HEK293 (cell line): Measurements from ENCODE around the gene ATP5PB.

Experiments used
- CTCF ChIA-PET: fragments of 350-600 bp; formaldehyde crosslinking; extraction: SDS; loops from one replicate; lab custom pipeline; 2021; ENCODE audit warnings: antibody characterized with exemption; lab: Yijun Ruan, JAX
- POLR2A ChIA-PET: fragments of 300-600 bp; formaldehyde crosslinking; extraction: SDS; loops from one replicate; lab custom pipeline; 2020; ENCODE audit warnings: antibody characterized with exemption, inconsistent platforms; lab: Yijun Ruan, JAX
- H3K27ac ChIP-seq: fragments of 200-500 bp; sonication (Bioruptor generic); 2 replicates; pipeline ENCODE4 v1.5.1; 2014; ENCODE audit warnings: low read depth, low read length, control low read depth, inconsistent platforms; ENCODE audit errors: extremely low read depth
- H3K36me3 ChIP-seq, 2 experiments: fragments of 200-500 bp in 1 of 2; sonication (Bioruptor generic) in 1 of 2; 1 replicate in 1 of 2; 2 replicates in 1 of 2; pipeline ENCODE4 v1.5.1; 2014 to 2017; ENCODE audit warnings: inconsistent platforms in 2 of 2, low read length in 2 of 2; ENCODE audit not compliant: control insufficient read depth in 2 of 2, insufficient read depth in 1 of 2
- H3K4me1 ChIP-seq: fragments of 200-500 bp; sonication (Bioruptor generic); 2 replicates; pipeline ENCODE4 v1.5.1; 2014; ENCODE audit warnings: mild to moderate bottlenecking, low read length, inconsistent platforms; ENCODE audit not compliant: control insufficient read depth, insufficient read depth
- H3K4me3 ChIP-seq: 2 replicates; pipeline ENCODE4 v1.5.1; 2011; ENCODE audit warnings: low read depth, mild to moderate bottlenecking, control low read depth, low read length, moderate library complexity
- H3K9me3 ChIP-seq: fragments of 200-500 bp; sonication (Bioruptor generic); 2 replicates; pipeline ENCODE4 v1.5.1; 2014; ENCODE audit warnings: low read depth, low read length, inconsistent platforms; ENCODE audit not compliant: control insufficient read depth, insufficient read depth
- HOXA7 ChIP-seq: sonication (generic); formaldehyde crosslinking; IDR thresholded peaks from 2 replicates; pipeline ENCODE4 v1.8.1; 2022; ENCODE audit warnings: missing genetic modification reagents, borderline replicate concordance
- HOXC10 ChIP-seq: sonication (generic); formaldehyde crosslinking; IDR thresholded peaks from 2 replicates; pipeline ENCODE4 v1.8.1; 2023; ENCODE audit warnings: mild to moderate bottlenecking, missing genetic modification reagents
- ZBTB17 ChIP-seq: fragments of 450-650 bp; formaldehyde crosslinking; IDR thresholded peaks from 2 replicates; pipeline ENCODE4 v1.5.1; 2016; ENCODE audit warnings: missing biosample characterization, missing genetic modification characterization
- ZEB2 ChIP-seq: fragments of 450-650 bp; formaldehyde crosslinking; IDR thresholded peaks from 2 replicates; pipeline ENCODE4 v1.5.1; 2016; ENCODE audit warnings: missing biosample characterization, missing genetic modification characterization
- ZFHX2 ChIP-seq: fragments of 450-650 bp; formaldehyde crosslinking; conservative IDR thresholded peaks from 2 replicates; pipeline ENCODE4 v1.5.1; 2016; ENCODE audit warnings: missing biosample characterization, missing genetic modification characterization
- ZNF324 ChIP-seq: fragments of 450-650 bp; formaldehyde crosslinking; IDR thresholded peaks from 2 replicates; pipeline ENCODE4 v1.5.1; 2016; ENCODE audit warnings: missing biosample characterization, missing genetic modification characterization
- ZNF521 ChIP-seq: fragments of 450-650 bp; formaldehyde crosslinking; IDR thresholded peaks from 2 replicates; pipeline ENCODE4 v1.5.1; 2017; ENCODE audit warnings: missing biosample characterization, mild to moderate bottlenecking, missing genetic modification characterization
- ZNF530 ChIP-seq: fragments of 450-650 bp; formaldehyde crosslinking; IDR thresholded peaks from 2 replicates; pipeline ENCODE4 v1.5.1; 2016; ENCODE audit warnings: low read depth, missing biosample characterization, missing genetic modification characterization
- ZNF560 ChIP-seq: fragments of 450-650 bp; formaldehyde crosslinking; IDR thresholded peaks from 2 replicates; pipeline ENCODE4 v1.5.1; 2017; ENCODE audit warnings: missing biosample characterization, missing genetic modification characterization, borderline replicate concordance
- ZNF610 ChIP-seq: fragments of 450-650 bp; formaldehyde crosslinking; IDR thresholded peaks from 2 replicates; pipeline ENCODE4 v1.5.1; 2016; ENCODE audit warnings: missing biosample characterization, missing genetic modification characterization, borderline replicate concordance
- ZNF660 ChIP-seq: fragments of 450-650 bp; IDR thresholded peaks from 2 replicates; pipeline ENCODE4 v1.5.1; 2018; ENCODE audit warnings: missing biosample characterization, mild to moderate bottlenecking, missing genetic modification characterization
- ZNF701 ChIP-seq: fragments of 450-650 bp; formaldehyde crosslinking; IDR thresholded peaks from 2 replicates; pipeline ENCODE4 v1.5.1; 2016; ENCODE audit warnings: missing biosample characterization, missing genetic modification characterization
- ZNF785 ChIP-seq: fragments of 450-650 bp; formaldehyde crosslinking; IDR thresholded peaks from 2 replicates; pipeline ENCODE4 v1.5.1; 2016; ENCODE audit warnings: missing biosample characterization, missing genetic modification characterization
- TF ChIP-seq, protein P1 (sequence below): fragments of 450-650 bp; formaldehyde crosslinking; conservative IDR thresholded peaks from 2 replicates; pipeline ENCODE4 v1.5.1; 2016; ENCODE audit warnings: low read depth, missing biosample characterization, missing genetic modification characterization
- TF ChIP-seq, protein P2 (sequence below): fragments of 450-650 bp; formaldehyde crosslinking; IDR thresholded peaks from 2 replicates; pipeline ENCODE4 v1.5.1; 2016; ENCODE audit warnings: missing biosample characterization, missing genetic modification characterization, low read depth
- TF ChIP-seq, protein P3 (sequence below): fragments of 450-650 bp; formaldehyde crosslinking; IDR thresholded peaks from 2 replicates; pipeline ENCODE4 v1.5.1; 2016; ENCODE audit warnings: missing biosample characterization, missing genetic modification characterization, borderline replicate concordance

The ATP5PB gene

DNA sequence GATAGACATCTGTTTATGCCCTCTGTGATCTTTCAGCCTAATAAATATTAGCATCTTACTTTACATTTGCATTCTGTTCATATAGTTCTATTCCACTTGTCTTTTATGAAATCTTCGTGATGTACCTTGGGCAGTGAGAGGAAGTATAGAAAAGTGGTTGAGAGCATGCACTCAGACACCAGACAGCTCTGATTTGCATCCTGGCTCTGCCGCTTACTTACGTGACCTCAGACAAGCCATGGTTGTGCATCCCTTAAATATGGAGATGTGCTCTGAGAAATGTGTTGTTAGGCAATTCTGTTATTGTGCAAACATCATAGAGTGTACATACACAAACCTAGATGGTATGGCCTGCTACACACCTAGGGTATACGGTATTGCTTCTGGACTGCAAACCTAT, 44.7 kb upstream of the ATP5PB start:
- Histone ChIP-seq H3K36me3 (no peaks in the 10 kb centered on the region), H3K4me3 (no peak overlapping the region), H3K9me3 (no peaks in the 10 kb centered on the region), H3K4me1 (no peaks in the 10 kb centered on the region), H3K27ac (no peak overlapping the region)
- ChIA-PET POLR2A (no interaction called here), CTCF (interaction anchor here (1.1 to 1.5 kb wide), 2 partner anchors 176 to 183 kb away, joined by 4 to 7 read pairs; no protein-coding TSS in a partner anchor)
- TF ChIP-seq ZNF530 (tag by site-specific recombination) (no peak), ZNF560 (tag by site-specific recombination) (no peak), HOXC10 (no peak), ZNF521 (tag by site-specific recombination) (no peak), ZNF324 (tag by site-specific recombination) (no peak), ZNF610 (tag by site-specific recombination) (no peak), ZEB2 (no peak), ZNF701 (tag by site-specific recombination) (no peak), ZNF785 (no peak), ZFHX2 (tag by site-specific recombination) (no peak), HOXA7 (CRISPR knock-in tag) (no peak), ZNF660 (tag by site-specific recombination) (no peak)
- TF ChIP-seq, protein P1, sequence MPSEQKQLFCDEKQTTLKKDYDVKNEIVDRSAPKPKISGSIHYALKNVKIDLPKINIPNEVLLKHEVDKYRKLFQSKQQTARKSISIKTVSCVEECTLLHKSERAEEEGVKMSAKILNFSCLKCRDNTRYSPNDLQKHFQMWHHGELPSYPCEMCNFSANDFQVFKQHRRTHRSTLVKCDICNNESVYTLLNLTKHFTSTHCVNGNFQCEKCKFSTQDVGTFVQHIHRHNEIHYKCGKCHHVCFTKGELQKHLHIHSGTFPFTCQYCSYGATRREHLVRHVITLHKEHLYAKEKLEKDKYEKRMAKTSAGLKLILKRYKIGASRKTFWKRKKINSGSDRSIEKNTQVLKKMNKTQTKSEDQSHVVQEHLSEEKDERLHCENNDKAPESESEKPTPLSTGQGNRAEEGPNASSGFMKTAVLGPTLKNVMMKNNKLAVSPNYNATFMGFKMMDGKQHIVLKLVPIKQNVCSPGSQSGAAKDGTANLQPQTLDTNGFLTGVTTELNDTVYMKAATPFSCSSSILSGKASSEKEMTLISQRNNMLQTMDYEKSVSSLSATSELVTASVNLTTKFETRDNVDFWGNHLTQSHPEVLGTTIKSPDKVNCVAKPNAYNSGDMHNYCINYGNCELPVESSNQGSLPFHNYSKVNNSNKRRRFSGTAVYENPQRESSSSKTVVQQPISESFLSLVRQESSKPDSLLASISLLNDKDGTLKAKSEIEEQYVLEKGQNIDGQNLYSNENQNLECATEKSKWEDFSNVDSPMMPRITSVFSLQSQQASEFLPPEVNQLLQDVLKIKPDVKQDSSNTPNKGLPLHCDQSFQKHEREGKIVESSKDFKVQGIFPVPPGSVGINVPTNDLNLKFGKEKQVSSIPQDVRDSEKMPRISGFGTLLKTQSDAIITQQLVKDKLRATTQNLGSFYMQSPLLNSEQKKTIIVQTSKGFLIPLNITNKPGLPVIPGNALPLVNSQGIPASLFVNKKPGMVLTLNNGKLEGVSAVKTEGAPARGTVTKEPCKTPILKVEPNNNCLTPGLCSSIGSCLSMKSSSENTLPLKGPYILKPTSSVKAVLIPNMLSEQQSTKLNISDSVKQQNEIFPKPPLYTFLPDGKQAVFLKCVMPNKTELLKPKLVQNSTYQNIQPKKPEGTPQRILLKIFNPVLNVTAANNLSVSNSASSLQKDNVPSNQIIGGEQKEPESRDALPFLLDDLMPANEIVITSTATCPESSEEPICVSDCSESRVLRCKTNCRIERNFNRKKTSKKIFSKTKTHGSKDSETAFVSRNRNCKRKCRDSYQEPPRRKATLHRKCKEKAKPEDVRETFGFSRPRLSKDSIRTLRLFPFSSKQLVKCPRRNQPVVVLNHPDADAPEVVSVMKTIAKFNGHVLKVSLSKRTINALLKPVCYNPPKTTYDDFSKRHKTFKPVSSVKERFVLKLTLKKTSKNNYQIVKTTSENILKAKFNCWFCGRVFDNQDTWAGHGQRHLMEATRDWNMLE (tag by site-specific recombination): no peak
- TF ChIP-seq, protein P2, sequence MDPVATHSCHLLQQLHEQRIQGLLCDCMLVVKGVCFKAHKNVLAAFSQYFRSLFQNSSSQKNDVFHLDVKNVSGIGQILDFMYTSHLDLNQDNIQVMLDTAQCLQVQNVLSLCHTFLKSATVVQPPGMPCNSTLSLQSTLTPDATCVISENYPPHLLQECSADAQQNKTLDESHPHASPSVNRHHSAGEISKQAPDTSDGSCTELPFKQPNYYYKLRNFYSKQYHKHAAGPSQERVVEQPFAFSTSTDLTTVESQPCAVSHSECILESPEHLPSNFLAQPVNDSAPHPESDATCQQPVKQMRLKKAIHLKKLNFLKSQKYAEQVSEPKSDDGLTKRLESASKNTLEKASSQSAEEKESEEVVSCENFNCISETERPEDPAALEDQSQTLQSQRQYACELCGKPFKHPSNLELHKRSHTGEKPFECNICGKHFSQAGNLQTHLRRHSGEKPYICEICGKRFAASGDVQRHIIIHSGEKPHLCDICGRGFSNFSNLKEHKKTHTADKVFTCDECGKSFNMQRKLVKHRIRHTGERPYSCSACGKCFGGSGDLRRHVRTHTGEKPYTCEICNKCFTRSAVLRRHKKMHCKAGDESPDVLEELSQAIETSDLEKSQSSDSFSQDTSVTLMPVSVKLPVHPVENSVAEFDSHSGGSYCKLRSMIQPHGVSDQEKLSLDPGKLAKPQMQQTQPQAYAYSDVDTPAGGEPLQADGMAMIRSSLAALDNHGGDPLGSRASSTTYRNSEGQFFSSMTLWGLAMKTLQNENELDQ: no peak

DNA sequence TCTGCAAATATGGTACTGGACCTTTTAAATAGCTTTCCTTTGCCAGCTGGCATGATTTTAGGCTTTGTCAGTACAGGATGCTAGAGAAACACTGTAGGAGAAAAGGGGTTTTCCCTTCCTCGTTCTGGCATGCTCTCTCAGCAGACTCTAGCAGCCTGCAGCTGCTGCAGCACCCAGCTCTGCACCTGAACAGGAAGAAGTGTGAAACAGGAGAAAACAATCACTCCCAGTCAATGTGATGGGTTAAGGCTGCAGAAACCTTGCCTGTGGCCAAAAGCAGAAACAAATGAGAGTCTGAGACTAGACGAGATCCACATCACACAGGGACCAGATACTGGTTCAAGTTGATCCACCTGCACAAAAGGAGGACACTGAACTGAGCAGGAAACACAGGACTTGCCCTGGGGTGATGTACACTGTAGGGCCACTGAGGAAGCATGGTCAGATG, 42.9 kb upstream of the ATP5PB start:
- ChIA-PET POLR2A (no interaction called here), CTCF (no interaction called here)
- H3K4me1 ChIP-seq: no peaks in the 10 kb centered on the region
- TF ChIP-seq ZBTB17: peak; percentile 43; the same call in 1 of the 2 replicates
- TF ChIP-seq, protein P3, sequence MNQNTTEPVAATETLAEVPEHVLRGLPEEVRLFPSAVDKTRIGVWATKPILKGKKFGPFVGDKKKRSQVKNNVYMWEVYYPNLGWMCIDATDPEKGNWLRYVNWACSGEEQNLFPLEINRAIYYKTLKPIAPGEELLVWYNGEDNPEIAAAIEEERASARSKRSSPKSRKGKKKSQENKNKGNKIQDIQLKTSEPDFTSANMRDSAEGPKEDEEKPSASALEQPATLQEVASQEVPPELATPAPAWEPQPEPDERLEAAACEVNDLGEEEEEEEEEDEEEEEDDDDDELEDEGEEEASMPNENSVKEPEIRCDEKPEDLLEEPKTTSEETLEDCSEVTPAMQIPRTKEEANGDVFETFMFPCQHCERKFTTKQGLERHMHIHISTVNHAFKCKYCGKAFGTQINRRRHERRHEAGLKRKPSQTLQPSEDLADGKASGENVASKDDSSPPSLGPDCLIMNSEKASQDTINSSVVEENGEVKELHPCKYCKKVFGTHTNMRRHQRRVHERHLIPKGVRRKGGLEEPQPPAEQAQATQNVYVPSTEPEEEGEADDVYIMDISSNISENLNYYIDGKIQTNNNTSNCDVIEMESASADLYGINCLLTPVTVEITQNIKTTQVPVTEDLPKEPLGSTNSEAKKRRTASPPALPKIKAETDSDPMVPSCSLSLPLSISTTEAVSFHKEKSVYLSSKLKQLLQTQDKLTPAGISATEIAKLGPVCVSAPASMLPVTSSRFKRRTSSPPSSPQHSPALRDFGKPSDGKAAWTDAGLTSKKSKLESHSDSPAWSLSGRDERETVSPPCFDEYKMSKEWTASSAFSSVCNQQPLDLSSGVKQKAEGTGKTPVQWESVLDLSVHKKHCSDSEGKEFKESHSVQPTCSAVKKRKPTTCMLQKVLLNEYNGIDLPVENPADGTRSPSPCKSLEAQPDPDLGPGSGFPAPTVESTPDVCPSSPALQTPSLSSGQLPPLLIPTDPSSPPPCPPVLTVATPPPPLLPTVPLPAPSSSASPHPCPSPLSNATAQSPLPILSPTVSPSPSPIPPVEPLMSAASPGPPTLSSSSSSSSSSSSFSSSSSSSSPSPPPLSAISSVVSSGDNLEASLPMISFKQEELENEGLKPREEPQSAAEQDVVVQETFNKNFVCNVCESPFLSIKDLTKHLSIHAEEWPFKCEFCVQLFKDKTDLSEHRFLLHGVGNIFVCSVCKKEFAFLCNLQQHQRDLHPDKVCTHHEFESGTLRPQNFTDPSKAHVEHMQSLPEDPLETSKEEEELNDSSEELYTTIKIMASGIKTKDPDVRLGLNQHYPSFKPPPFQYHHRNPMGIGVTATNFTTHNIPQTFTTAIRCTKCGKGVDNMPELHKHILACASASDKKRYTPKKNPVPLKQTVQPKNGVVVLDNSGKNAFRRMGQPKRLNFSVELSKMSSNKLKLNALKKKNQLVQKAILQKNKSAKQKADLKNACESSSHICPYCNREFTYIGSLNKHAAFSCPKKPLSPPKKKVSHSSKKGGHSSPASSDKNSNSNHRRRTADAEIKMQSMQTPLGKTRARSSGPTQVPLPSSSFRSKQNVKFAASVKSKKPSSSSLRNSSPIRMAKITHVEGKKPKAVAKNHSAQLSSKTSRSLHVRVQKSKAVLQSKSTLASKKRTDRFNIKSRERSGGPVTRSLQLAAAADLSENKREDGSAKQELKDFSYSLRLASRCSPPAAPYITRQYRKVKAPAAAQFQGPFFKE (tag by site-specific recombination): no peak
- TF ChIP-seq, all 188 proteins: peak for 1
- H3K9me3 ChIP-seq: no peaks in the 10 kb centered on the region
- H3K36me3 ChIP-seq: no peaks in the 10 kb centered on the region
- no peak overlapping the region for H3K4me3 ChIP-seq
- H3K27ac ChIP-seq: no peak overlapping the region
